Measurements from ENCODE around the gene CADPS.

CADPS gene

GRCh38 chr3:62482961-62483360 is 392.3 kb downstream of the CADPS start:
- TF ChIP-seq POLR2AphosphoS5 (IDR thresholded peaks at IDR 0.05; ENCODE audit: low read depth), result no peak
- TF ChIP-seq, protein P1, sequence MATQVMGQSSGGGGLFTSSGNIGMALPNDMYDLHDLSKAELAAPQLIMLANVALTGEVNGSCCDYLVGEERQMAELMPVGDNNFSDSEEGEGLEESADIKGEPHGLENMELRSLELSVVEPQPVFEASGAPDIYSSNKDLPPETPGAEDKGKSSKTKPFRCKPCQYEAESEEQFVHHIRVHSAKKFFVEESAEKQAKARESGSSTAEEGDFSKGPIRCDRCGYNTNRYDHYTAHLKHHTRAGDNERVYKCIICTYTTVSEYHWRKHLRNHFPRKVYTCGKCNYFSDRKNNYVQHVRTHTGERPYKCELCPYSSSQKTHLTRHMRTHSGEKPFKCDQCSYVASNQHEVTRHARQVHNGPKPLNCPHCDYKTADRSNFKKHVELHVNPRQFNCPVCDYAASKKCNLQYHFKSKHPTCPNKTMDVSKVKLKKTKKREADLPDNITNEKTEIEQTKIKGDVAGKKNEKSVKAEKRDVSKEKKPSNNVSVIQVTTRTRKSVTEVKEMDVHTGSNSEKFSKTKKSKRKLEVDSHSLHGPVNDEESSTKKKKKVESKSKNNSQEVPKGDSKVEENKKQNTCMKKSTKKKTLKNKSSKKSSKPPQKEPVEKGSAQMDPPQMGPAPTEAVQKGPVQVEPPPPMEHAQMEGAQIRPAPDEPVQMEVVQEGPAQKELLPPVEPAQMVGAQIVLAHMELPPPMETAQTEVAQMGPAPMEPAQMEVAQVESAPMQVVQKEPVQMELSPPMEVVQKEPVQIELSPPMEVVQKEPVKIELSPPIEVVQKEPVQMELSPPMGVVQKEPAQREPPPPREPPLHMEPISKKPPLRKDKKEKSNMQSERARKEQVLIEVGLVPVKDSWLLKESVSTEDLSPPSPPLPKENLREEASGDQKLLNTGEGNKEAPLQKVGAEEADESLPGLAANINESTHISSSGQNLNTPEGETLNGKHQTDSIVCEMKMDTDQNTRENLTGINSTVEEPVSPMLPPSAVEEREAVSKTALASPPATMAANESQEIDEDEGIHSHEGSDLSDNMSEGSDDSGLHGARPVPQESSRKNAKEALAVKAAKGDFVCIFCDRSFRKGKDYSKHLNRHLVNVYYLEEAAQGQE (IDR thresholded peaks at IDR 0.05; ENCODE audit: insufficient replicate concordance, low read depth), result no peak
- TF ChIP-seq GABPA (IDR thresholded peaks at IDR 0.05; ENCODE audit: low read depth), result no peak
- no peak for TF ChIP-seq CTCF (IDR thresholded peaks at IDR 0.05; ENCODE audit: insufficient read depth, low read length)
- TF ChIP-seq SPI1 (IDR thresholded peaks at IDR 0.05; ENCODE audit: borderline replicate concordance, low read depth), result no peak
- no peak for DNase-seq (ENCODE audit: low read depth in 1 of 2, low spot score in 1 of 2)
- Histone ChIP-seq H3K27ac (replicated peaks) (no peak overlapping the region), H3K27me3 (ENCODE audit: insufficient read depth, poor library complexity, severe bottlenecking) (no peaks in the 10 kb centered on the region), H3K4me3 (replicated peaks; ENCODE audit: insufficient read depth, low read length) (no peak overlapping the region)

- TF ChIP-seq POLR2AphosphoS5 (IDR thresholded peaks at IDR 0.05; ENCODE audit: low read depth) (no peak), GABPA (IDR thresholded peaks at IDR 0.05; ENCODE audit: low read depth) (no peak), CTCF (IDR thresholded peaks at IDR 0.05; ENCODE audit: insufficient read depth, low read length) (no peak), SPI1 (IDR thresholded peaks at IDR 0.05; ENCODE audit: borderline replicate concordance, low read depth) (no peak)
- TF ChIP-seq, protein P1 (IDR thresholded peaks at IDR 0.05; ENCODE audit: insufficient replicate concordance, low read depth), result no peak
- H3K27me3 ChIP-seq (ENCODE audit: insufficient read depth, poor library complexity, severe bottlenecking), result no peaks in the 10 kb centered on the region
- no peak for DNase-seq (ENCODE audit: low read depth in 1 of 2, low spot score in 1 of 2)
Observed at GRCh38 chr3:62481962-62482361, 393.3 kb downstream of the CADPS start.

DNA sequence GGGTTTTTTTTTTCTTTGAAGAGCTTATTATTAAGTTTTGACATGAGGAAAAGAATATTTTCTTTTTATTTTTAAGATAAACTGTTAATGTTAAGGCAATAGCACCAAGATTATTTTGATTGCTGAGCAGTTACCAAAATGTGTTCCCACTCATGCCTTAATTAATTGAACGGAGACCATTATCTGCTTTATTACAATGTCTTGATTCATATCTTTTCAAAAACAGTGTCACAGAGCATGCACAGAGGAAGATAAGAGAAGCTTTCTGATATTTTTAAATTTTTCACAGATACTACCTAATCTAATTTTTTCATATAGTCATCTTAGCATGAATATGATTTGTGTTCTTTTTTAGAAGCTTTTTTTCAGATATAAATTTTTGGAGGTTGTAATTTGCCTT is 395.2 kb downstream of the CADPS start:
- Histone ChIP-seq H3K27ac (replicated peaks) (no peak overlapping the region), H3K27me3 (ENCODE audit: insufficient read depth, poor library complexity, severe bottlenecking) (no peaks in the 10 kb centered on the region), H3K4me3 (replicated peaks; ENCODE audit: insufficient read depth, low read length) (no peak overlapping the region)
- DNase-seq (ENCODE audit: low read depth in 1 of 2, low spot score in 1 of 2), result no peak
- TF ChIP-seq POLR2AphosphoS5 (IDR thresholded peaks at IDR 0.05; ENCODE audit: low read depth), result no peak
- TF ChIP-seq, protein P1 (IDR thresholded peaks at IDR 0.05; ENCODE audit: insufficient replicate concordance, low read depth), result no peak
- TF ChIP-seq SPI1 (IDR thresholded peaks at IDR 0.05; ENCODE audit: borderline replicate concordance, low read depth), result no peak
- TF ChIP-seq GABPA (IDR thresholded peaks at IDR 0.05; ENCODE audit: low read depth), result no peak
- no peak for TF ChIP-seq CTCF (IDR thresholded peaks at IDR 0.05; ENCODE audit: insufficient read depth, low read length)

More at GRCh38 chr3:62481962-62482361, 393.3 kb downstream of the CADPS start:
- Histone ChIP-seq H3K4me3 (replicated peaks; ENCODE audit: insufficient read depth, low read length) (no peak overlapping the region), H3K27ac (replicated peaks) (no peak overlapping the region)
